GM10248 (cell line): Measurements from ENCODE around the gene CCNI.
"Not testable (repeated sequence)": the region's sequence is repeated elsewhere in the genome, so short reads cannot be mapped to it uniquely, and the experiment has no call there.

ENCODE experiments used
- CTCF ChIA-PET: fragments of 300-600 bp; sonication (Branson Sonifier 250); formaldehyde crosslinking; extraction: SDS; loops from one replicate; lab custom pipeline; 2021; ENCODE audit warnings: antibody characterized with exemption; lab: Yijun Ruan, JAX
- POLR2A ChIA-PET: fragments of 350-650 bp; sonication (Branson Sonifier 250); formaldehyde crosslinking; extraction: SDS; loops from one replicate; lab custom pipeline; 2020; ENCODE audit warnings: antibody characterized with exemption; lab: Yijun Ruan, JAX
- DNase-seq: peaks from one replicate; pipeline ENCODE4 v3.0.0; 2012; ENCODE audit errors: extremely low spot score
- TF ChIP-seq, protein P1 (sequence below): IDR thresholded peaks from 2 replicates; pipeline ENCODE4 v1.5.1; 2012; ENCODE audit warnings: mild to moderate bottlenecking, low read depth; ENCODE audit errors: extremely low read depth, missing control alignments, control extremely low read depth

Gene CCNI

DNA sequence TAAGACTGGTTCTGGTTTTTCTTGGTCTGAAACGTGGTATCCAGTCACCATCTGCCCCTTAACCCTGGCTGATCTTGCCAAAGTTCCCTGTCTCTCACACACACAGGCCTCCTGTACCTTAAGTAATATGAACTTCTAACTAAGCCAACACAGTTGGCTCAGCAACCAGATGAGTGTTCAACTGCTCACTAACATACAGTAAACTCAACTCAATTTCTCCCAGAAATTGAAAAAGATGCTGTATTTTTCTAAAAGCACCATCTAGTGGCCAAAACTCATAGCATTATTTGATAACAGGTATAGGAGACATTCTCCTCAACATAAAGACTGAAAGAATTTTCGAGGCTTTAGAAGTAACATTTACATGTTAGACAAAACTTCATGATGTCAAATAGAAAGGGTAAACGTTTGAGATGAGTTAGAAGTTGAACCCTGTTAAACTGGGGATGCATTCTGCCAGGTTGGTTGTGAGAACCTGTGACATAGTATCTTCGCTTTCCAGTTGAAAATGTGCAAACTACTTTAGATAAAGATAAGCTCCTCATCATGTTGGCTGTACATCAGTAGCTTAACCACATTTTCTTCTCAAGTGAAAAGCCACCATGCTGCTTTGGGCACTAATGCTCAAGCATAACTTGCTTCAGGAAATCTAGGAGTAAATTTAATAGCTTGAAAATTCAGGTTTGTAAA is 31.2 kb downstream of the CCNI start:
- TF ChIP-seq, protein P1, sequence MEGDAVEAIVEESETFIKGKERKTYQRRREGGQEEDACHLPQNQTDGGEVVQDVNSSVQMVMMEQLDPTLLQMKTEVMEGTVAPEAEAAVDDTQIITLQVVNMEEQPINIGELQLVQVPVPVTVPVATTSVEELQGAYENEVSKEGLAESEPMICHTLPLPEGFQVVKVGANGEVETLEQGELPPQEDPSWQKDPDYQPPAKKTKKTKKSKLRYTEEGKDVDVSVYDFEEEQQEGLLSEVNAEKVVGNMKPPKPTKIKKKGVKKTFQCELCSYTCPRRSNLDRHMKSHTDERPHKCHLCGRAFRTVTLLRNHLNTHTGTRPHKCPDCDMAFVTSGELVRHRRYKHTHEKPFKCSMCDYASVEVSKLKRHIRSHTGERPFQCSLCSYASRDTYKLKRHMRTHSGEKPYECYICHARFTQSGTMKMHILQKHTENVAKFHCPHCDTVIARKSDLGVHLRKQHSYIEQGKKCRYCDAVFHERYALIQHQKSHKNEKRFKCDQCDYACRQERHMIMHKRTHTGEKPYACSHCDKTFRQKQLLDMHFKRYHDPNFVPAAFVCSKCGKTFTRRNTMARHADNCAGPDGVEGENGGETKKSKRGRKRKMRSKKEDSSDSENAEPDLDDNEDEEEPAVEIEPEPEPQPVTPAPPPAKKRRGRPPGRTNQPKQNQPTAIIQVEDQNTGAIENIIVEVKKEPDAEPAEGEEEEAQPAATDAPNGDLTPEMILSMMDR, result peak; percentile 64
- peak; percentile 24 for DNase-seq
- POLR2A ChIA-PET, result interaction anchor here (0.5 kb wide), 1 partner anchor 12 kb away, joined by 5 read pairs; no protein-coding TSS in a partner anchor
- CTCF ChIA-PET, result interaction anchor here (0.7 to 5.6 kb wide), 40 partner anchors 8 to 547 kb away, joined by 3 to 72 read pairs (median 4); no protein-coding TSS in a partner anchor

DNA sequence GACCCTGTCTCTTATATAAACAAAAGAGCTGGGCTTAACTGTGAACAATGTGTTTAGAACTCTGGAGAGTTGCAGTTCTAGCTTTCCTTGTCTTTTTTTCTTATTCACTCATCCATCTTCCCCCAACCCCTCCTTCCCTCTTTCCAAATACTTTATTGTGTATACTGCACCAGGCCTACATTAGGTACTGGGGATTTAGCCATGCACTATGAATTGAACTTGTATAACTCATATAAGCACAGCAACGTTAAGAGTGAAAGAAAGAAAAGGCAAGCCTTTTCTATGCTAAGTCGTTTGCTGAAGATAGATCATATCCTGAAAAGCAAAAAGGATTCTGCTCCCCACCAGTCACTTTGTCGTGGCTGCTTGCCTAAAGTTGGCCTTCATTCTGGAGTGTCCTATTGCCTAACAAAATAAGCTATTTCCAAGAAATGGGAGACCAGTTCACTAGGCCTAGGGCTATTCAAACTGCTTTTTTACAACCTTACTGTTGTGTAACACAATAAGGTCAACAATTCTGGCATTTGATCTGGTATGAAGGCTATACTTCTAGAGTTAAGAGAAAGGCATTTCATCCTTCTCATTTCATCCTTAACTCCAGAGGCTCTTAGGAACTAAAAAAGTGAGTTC is 32.2 kb downstream of the CCNI start:
- ChIA-PET CTCF (interaction anchor here (0.9 to 4.1 kb wide), 12 partner anchors 9 to 544 kb away, joined by 3 to 34 read pairs (median 4); partner anchors contain the start of gene SEPTIN11), POLR2A (no interaction called here)
- DNase-seq, result no peak
- TF ChIP-seq, protein P1, result no peak

DNA sequence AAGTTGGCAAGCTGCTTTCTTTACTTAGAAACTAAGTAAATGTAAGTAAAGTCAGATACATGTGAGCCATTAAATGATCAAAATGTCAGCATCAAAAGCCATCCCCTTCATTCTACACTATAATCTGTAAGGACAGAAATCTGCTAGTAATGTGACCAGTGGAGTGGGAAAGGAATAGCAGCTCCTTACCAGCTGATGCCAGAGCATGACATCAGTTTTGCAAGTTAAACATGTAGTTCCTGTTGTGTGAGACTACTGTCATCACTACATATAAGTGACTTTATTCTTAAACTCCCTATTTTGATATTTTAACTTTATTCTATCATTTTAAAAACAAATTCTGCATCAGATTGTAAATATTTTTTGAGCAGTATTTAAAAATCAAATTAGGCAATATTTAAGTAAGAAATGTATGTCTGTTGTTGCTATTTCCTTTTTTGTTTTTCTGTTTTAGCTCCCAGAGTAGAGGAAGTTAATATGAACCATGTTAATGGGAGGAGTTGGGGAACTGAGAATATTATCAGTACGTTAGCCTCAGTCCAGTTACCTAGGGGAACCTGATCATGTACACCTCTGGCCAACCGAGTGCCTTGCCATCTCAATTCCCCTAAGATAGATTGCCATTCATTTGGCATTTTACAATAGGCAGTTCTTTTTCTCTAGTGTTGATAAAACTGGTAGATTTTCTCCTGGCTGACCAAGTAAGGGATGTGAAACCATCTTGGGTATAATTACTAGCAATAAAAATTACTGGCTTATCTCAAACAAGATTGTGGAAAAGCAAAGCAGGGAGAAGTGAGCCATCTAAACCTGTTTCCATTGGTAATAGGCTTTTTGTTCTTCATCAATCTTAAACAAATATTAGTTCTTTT is 34.7 kb downstream of the CCNI start:
- DNase-seq, result no peak
- TF ChIP-seq, protein P1, result no peak
- ChIA-PET CTCF (interaction anchor here (0.9 to 4.3 kb wide), 4 partner anchors 11 to 163 kb away, joined by 4 to 34 read pairs (median 10); no protein-coding TSS in a partner anchor), POLR2A (no interaction called here)

DNA sequence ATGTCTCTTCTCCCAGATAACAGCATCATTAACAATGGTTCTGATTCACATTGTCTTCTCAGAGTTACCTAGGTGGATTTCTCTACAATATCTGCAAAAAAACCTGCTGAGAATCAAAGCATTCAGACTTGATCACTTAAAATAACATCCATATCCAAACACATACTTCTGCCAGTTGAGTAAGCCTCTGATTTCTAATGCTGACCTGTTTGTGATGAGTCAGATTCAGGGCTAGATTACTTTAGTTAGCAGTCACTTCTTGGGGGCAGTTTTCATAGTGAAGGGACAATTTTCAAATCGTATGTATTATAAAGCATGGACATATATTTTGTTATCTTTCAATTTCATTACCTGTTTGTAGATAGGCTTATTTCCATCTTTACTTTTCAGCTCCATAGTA is 35.5 kb downstream of the CCNI start:
- TF ChIP-seq, protein P1, result no peak
- POLR2A ChIA-PET, result no interaction called here
- CTCF ChIA-PET, result interaction anchor here (0.9 to 4.3 kb wide), 3 partner anchors 12 to 163 kb away, joined by 4 to 13 read pairs (median 6); no protein-coding TSS in a partner anchor
- no peak for DNase-seq

DNA sequence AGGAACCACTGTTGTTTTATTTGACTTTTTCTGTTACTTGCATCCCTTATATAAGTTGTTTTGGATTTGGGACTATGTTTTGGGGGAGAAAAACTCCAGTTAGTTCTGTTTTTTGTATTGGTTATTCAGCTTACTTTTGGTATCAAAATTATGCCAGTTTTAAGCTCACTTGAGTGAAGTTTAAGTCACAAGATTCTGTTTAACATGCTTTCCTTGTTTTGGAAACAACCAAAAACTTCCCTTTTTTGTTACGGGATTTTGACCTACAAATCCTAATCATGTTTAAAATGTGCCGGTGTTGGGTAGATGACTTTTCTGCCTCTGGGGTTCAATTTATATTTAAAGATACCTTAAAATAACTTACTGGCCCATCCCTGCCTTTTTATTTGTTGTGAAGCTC is 36.0 kb downstream of the CCNI start:
- ChIA-PET CTCF (interaction anchor here (1.2 to 4.3 kb wide), 4 partner anchors 13 to 164 kb away, joined by 3 to 13 read pairs (median 8); no protein-coding TSS in a partner anchor), POLR2A (no interaction called here)
- TF ChIP-seq, protein P1, result no peak
- no peak for DNase-seq

DNA sequence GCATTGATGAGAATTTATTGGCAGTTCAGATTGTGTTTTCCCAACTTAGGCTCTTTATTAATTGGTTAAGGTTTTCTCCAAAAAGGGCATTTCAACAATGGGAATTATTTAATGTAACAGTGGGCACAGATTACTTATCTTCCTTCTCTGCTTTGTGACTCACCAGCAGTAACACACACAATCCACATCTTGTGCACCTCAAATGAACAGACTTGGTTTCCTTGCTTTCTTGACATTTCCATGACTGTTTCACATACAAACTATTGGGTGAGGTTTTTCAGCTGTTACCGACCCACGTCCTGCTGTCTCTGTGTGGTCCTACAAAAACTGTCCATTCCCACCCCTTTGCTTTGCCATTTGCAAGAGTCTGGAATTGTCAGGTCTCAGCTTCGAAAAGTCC is 38.1 kb downstream of the CCNI start:
- TF ChIP-seq, protein P1, result no peak
- ChIA-PET CTCF (interaction anchor here (1.0 to 4.3 kb wide), 5 partner anchors 9 to 848 kb away, joined by 3 to 13 read pairs (median 4); no protein-coding TSS in a partner anchor), POLR2A (no interaction called here)
- no peak for DNase-seq

DNA sequence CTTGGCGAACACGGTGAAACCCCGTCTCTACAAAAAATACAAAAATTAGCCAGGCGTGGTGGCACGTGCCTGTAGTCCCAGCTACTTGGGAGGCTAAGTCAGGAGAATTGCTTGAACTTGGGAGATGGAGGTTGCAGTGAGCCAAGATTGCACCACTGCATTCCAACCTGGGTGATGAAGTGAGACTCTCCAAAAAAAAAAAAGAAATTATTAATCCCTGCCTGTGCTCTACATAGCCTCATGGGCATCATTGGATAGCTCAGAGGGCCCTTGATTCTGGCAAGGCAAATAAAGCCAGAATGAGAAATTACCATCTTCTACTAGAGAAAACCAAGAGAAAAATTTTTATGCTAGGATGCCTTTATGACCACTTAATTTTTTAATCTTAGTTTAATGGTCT is 38.6 kb downstream of the CCNI start:
- CTCF ChIA-PET, result interaction anchor here (1.0 to 3.1 kb wide), 6 partner anchors 9 to 848 kb away, joined by 3 to 10 read pairs (median 4); partner anchors contain the start of gene SEPTIN11
- POLR2A ChIA-PET, DNase-seq: not testable (repeated sequence)
